ENCODE results near the gene PARVB.

PARVB gene

DNA sequence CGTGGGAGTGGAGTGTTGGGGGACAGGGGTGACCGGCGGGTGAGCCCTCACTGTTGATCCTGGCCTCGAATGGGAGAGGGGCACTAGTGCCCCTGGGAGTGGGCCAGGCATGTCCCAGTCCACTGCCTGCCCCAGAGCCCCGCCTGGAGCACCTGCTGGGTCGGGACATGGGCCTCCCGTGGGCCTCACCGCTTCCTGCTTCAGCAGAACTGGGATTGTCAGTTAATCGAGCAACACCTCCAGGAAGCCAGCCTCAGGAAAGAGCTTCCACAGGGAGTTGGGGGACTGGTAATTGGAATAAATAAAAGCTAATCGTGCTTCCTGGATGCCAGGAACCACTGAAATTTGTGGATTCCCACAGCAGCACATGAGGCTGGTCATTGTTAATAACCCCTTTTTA, 43.8 kb downstream of the PARVB start:
- H3K27ac ChIP-seq: peak overlapping the region in 1 of 2 donors; percentile 32
- no peak overlapping the region for H3K4me3 ChIP-seq
- TF ChIP-seq CTCF (IDR thresholded peaks at IDR 0.05): no peak
- no peak for DNase-seq (ENCODE audit: low spot score)

GRCh38 chr22:44068422-44069191, 44.5 kb downstream of the PARVB start:
- no peak for DNase-seq (ENCODE audit: low spot score)
- peak overlapping the region in 1 of 2 donors; percentile 32 for H3K27ac ChIP-seq
- H3K4me3 ChIP-seq: no peak overlapping the region
- no peak for TF ChIP-seq CTCF (IDR thresholded peaks at IDR 0.05)

DNA sequence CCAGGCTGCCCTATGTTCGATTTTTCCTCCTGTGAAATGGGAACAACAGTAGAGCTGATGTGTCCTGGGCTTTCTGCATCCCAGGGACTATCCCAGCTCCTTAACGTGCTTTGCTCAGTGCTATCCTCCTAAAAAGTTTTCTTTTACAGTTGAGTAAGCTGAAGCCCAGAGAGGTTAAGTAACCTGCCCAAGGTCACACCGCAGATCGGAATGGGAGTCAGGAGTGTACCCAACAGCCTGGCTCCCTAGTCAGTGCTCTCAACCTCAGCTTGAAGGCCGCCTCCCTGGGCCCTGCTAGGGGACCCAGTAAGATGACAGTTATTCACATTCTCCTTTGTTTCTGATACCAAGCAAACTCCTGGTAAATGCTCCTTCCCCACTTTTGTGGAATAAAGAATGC, 45.9 kb downstream of the PARVB start:
- H3K4me3 ChIP-seq: no peak overlapping the region
- DNase-seq (ENCODE audit: low spot score): no peak
- H3K27ac ChIP-seq: no peak overlapping the region
- TF ChIP-seq CTCF (IDR thresholded peaks at IDR 0.05): no peak

DNA sequence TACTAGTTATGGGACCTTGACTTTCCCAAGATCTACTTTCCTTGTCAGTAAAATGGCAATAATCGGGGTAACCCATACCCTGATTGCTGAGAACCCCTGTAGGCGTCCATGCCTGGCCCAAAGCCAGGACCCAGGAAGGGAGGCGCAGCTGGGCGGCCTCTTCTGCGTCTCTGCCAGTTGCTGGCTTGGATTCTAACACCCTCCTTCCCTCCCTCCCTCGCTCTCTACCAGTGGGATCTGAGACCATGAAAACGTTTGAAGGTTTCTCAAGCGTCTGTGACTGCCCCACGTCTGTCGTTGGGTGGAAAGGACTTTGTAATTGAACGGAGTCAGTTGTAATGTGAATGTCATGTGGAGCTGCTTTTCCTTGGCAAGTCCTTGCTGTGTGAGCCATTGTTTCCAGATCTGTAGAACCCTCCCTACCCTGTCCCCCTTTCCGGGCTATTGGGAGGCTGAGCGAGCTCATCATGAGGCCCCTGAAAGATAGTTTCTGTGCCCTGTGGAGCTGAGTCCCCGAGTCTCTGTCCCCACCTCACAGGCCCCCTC, 47.8 kb downstream of the PARVB start:
- TF ChIP-seq CTCF (IDR thresholded peaks at IDR 0.05): no peak
- DNase-seq (ENCODE audit: low spot score): no peak
- H3K27ac ChIP-seq: no peak overlapping the region
- no peak overlapping the region for H3K4me3 ChIP-seq

DNA sequence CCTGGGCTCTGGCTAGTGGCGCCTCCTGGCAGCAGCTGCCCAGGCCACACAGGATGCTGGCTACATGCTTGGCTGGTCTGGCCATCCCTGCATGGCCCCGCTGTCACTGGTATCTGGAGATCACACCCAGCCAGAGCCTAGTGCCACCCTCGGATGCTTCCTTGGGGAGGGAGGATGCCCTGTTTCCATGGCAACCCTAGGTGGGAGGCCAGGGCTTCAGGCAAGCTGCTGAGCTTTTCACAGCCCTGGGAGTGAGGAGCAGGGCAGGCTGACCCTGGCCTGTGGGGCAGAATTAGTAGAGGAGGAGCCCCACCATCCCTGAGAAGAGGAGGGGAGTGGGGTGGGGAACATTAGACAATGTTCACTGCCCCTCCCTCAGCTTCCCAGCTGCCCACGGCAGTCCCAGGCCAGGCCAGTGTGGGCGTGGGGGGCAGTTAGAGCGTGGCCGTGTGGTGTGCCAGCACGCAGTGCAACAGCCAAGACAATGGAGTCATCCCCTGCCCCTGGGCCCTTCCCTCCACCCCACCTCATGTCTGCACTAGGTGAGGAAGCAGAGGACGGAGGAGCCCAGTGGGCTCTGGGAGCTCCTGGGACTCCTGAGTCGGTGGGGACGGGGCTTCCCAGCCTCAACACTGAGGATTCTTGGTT, 50.4 kb downstream of the PARVB start:
- no peak overlapping the region for H3K27ac ChIP-seq
- no peak for DNase-seq (ENCODE audit: low spot score)
- H3K4me3 ChIP-seq: no peak overlapping the region
- TF ChIP-seq CTCF (IDR thresholded peaks at IDR 0.05): no peak

DNA sequence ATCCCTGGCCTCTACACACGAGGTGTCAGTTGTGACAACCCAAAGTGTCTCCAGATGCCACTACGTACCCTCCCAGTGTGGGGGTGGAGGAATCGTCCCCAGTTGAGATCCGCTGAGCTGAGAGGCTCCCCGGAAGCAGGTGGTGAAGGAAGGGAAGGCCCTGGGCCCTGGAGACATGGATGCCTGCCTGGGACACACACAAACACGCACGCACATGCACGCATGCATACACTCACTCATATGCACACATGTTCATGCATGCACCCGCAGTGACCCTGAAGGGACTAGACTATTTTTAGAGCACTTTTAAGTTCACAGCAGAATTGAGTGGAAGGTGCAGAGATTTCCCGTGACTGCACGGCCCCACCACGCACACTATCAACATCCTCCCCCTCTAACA, 50.9 kb downstream of the PARVB start:
- no peak for TF ChIP-seq CTCF (IDR thresholded peaks at IDR 0.05)
- DNase-seq (ENCODE audit: low spot score): no peak
- no peak overlapping the region for H3K27ac ChIP-seq
- no peak overlapping the region for H3K4me3 ChIP-seq

- DNase-seq (ENCODE audit: low spot score): no peak
Measured at GRCh38 chr22:44075670-44076069, 51.6 kb downstream of the PARVB start.

More at GRCh38 chr22:44075670-44076069, 51.6 kb downstream of the PARVB start:
- Histone ChIP-seq H3K27ac (no peak overlapping the region), H3K4me3 (no peak overlapping the region)
- no peak for TF ChIP-seq CTCF (IDR thresholded peaks at IDR 0.05)
